Ramos (cell line): ENCODE results near the gene DDX11.
"Not testable (repeated sequence)": the region's sequence is repeated elsewhere in the genome, so short reads cannot be mapped to it uniquely, and the experiment has no call there.

Experiments used
- in situ Hi-C: fragments of 300-500 bp; cut with MboI; formaldehyde crosslinking; loops from one replicate; pipeline ENCODE4 v1.14.3; 2022; ENCODE audit warnings: low sequenced_read_pairs; ENCODE audit not compliant: unreplicated experiment

Gene DDX11

GRCh38 chr12:31073527-31074332 lies at the start of gene DDX11:
Gene DDX11 (plus strand): TSS chr12:31073860. CDS start chr12:31078394, 4,534 bp downstream.
- in situ Hi-C loops, result not testable (repeated sequence)

- in situ Hi-C loops, result loop anchor here (25.0 kb wide), 2 partner anchors 586 to 1236 kb away; no protein-coding TSS in a partner anchor
Observed at GRCh38 chr12:31026202-31026601, 47.5 kb upstream of the DDX11 start.

- in situ Hi-C loops, result loop anchor here (25.0 kb wide), 2 partner anchors 585 to 1235 kb away; no protein-coding TSS in a partner anchor
Observed at GRCh38 chr12:31027006-31027405, 46.7 kb upstream of the DDX11 start.

- in situ Hi-C loops, result loop anchor here (25.0 kb wide), 2 partner anchors 583 to 1233 kb away; no protein-coding TSS in a partner anchor
Observed at GRCh38 chr12:31029468-31029867, 44.2 kb upstream of the DDX11 start.

GRCh38 chr12:31029916-31030562 lies 43.6 kb upstream of the DDX11 start:
- in situ Hi-C loops, result loop anchor here (25.0 kb wide), 2 partner anchors 582 to 1232 kb away; no protein-coding TSS in a partner anchor

GRCh38 chr12:31031951-31032335 lies 41.7 kb upstream of the DDX11 start:
- in situ Hi-C loops, result loop anchor here (25.0 kb wide), 2 partner anchors 580 to 1230 kb away; no protein-coding TSS in a partner anchor

GRCh38 chr12:31033146-31033545 lies 40.5 kb upstream of the DDX11 start:
- in situ Hi-C loops, result loop anchor here (25.0 kb wide), 2 partner anchors 579 to 1229 kb away; no protein-coding TSS in a partner anchor

- in situ Hi-C loops, result loop anchor here (25.0 kb wide), 2 partner anchors 579 to 1229 kb away; no protein-coding TSS in a partner anchor
Observed at GRCh38 chr12:31033681-31034080, 40.0 kb upstream of the DDX11 start.

- in situ Hi-C loops, result loop anchor here (25.0 kb wide), 2 partner anchors 578 to 1228 kb away; no protein-coding TSS in a partner anchor
Observed at GRCh38 chr12:31034372-31034771, 39.3 kb upstream of the DDX11 start.

- in situ Hi-C loops, result loop anchor here (25.0 kb wide), 2 partner anchors 577 to 1227 kb away; no protein-coding TSS in a partner anchor
Observed at GRCh38 chr12:31035226-31035625, 38.4 kb upstream of the DDX11 start.

GRCh38 chr12:31035967-31036665 lies 37.5 kb upstream of the DDX11 start:
- in situ Hi-C loops, result loop anchor here (25.0 kb wide), 2 partner anchors 576 to 1226 kb away; no protein-coding TSS in a partner anchor

- in situ Hi-C loops, result loop anchor here (25.0 kb wide), 2 partner anchors 575 to 1225 kb away; no protein-coding TSS in a partner anchor
Observed at GRCh38 chr12:31037028-31037427, 36.6 kb upstream of the DDX11 start.

GRCh38 chr12:31037931-31038330 lies 35.7 kb upstream of the DDX11 start:
- in situ Hi-C loops, result loop anchor here (25.0 kb wide), 2 partner anchors 574 to 1224 kb away; no protein-coding TSS in a partner anchor

GRCh38 chr12:31041033-31041564 lies 32.6 kb upstream of the DDX11 start:
- in situ Hi-C loops, result loop anchor here (25.0 kb wide), 2 partner anchors 571 to 1221 kb away; no protein-coding TSS in a partner anchor

- in situ Hi-C loops, result not testable (repeated sequence)
Observed at GRCh38 chr12:31050143-31050542, 23.5 kb upstream of the DDX11 start.

- in situ Hi-C loops, result not testable (repeated sequence)
Observed at GRCh38 chr12:31050548-31050947, 23.1 kb upstream of the DDX11 start.

- in situ Hi-C loops, result not testable (repeated sequence)
Observed at GRCh38 chr12:31051692-31052091, 22.0 kb upstream of the DDX11 start.

- in situ Hi-C loops, result not testable (repeated sequence)
Observed at GRCh38 chr12:31052121-31052520, 21.5 kb upstream of the DDX11 start.

- in situ Hi-C loops, result not testable (repeated sequence)
Observed at GRCh38 chr12:31052666-31053439, 20.8 kb upstream of the DDX11 start.
